GM12872 (cell line): ENCODE results near the gene ATG10.

Source experiments
- TF ChIP-seq, protein P1 (sequence below): IDR thresholded peaks from 3 replicates; pipeline ENCODE4 v1.5.1; 2011; ENCODE audit warnings: low read depth, mild to moderate bottlenecking, low read length, moderate library complexity; ENCODE audit not compliant: insufficient read depth

The ATG10 gene

DNA sequence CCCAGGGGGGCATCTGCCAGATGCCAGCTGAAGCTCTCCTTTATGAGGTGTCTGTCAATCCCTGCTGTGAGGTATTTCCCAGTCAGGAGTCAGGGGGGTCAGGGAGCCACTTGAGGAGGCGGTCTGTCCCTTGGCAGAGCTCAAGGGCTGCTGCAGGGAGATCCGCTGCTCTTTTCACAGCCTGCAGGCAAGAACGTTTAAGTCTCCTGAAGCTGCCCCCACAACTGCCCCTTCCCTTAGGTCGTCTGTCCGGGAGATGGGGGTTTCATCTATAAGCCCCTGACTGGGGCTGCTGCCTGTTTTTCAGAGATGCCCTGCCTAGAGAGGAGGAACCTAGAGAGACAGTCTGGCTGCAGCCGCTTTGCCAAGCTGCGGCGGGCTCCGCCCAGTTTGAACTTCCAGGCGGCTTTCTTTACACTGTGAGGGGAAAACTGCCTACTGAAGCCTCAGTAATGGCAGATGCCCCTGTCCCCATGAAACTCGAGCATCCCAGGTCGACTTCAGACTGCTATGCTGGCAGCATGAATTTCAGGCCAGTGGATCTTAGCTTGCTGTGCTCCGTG, 158.0 kb downstream of the ATG10 start:
- TF ChIP-seq, protein P1, sequence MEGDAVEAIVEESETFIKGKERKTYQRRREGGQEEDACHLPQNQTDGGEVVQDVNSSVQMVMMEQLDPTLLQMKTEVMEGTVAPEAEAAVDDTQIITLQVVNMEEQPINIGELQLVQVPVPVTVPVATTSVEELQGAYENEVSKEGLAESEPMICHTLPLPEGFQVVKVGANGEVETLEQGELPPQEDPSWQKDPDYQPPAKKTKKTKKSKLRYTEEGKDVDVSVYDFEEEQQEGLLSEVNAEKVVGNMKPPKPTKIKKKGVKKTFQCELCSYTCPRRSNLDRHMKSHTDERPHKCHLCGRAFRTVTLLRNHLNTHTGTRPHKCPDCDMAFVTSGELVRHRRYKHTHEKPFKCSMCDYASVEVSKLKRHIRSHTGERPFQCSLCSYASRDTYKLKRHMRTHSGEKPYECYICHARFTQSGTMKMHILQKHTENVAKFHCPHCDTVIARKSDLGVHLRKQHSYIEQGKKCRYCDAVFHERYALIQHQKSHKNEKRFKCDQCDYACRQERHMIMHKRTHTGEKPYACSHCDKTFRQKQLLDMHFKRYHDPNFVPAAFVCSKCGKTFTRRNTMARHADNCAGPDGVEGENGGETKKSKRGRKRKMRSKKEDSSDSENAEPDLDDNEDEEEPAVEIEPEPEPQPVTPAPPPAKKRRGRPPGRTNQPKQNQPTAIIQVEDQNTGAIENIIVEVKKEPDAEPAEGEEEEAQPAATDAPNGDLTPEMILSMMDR = no peak

DNA sequence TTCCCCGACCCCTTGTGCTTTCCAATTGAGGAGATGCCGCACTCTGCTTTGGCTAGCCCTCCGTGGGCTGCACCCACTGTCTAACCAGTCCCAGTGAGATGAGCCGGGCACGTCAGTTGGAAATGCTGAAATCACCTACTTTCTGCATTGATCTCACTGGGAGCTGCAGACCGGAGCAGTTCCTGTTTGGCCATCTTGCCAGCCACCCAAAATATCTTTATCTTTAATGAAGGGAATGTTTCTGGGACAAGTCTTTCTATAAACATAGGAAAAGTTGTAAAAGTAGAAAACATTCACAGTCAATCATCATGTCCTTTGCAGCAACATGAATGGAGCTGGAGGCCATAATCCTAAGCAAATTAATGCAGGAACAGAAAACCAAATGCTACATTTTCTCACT, 158.8 kb downstream of the ATG10 start:
- TF ChIP-seq, protein P1 = no peak

DNA sequence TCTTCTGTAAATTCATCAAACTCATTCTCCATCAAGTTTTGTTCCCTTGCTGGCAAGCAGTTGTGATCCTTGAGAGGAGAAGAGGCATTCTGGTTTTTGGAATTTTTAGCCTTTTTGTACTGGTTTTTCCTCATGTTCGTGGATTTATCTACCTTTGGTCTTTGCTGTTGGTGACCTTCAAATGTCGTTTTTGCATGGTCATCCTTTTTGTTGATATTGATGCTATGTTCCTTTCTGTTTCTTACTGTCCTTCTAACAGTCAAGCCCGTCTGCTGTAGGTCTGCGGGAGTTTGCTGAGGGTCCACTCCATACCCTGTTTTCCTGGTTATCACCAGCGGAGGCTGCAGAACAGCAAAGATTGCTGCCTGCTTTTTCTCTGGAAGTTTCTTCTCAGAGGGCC, 165.4 kb downstream of the ATG10 start:
- TF ChIP-seq, protein P1 = no peak

DNA sequence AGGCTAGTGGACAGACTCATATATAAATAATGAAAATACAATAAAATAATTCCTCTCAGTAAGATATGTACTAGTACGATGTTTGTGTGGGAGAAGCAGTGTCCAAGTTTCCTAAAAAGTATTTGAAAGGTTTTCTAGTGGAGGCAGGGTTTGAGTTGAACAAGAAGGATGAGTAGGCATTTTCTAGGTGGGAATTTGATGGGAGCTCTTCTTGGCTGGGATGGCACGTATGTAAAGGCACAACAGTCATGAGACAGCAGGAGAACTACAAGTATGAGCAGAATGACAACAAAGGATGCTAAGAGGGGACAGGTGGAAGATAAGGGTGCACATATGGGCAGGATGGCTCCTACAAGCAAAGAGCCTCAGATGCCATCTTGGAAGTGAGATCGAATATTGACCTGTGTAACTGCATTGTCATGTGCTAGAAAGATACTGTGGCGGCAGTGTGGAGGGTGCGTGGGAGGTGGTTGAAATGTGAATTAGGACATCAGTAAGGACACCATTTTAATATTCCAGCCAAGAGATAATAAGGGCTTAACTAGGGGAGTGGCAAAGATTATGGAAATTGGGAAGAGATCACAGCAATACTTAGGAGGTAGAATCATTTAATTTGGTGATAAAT, 170.5 kb downstream of the ATG10 start:
- TF ChIP-seq, protein P1 = no peak

DNA sequence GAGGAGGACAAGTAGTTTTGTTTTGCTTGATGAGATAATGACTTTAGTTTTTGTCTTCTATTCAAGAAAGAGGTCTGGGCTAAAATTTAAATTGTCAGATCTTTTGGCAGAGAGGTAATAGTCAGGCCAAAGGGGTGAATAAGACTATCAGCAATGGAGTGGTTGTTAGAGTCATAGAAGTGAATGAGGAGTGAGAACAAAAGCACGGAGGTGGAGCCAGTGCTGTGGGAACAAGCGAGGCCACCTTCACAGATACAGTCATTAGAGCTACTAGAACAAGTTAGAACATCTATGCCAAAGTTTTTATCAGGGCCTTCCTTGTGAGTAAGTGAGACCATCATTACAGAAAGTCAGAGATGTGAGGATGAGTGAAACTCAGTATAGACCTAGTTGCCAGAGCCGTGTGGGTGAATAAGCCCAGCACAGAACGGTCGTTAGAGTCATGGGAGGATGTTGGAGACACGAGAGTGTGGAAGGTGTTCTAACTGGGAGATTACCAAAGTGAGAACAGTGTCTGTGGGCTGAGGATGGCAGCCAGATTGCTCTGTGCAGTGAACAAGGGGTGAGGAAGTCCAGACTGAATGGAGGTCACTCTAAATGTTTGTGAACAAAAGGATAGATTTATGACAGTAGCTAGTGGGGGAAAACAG, 171.2 kb downstream of the ATG10 start:
- TF ChIP-seq, protein P1 = no peak

DNA sequence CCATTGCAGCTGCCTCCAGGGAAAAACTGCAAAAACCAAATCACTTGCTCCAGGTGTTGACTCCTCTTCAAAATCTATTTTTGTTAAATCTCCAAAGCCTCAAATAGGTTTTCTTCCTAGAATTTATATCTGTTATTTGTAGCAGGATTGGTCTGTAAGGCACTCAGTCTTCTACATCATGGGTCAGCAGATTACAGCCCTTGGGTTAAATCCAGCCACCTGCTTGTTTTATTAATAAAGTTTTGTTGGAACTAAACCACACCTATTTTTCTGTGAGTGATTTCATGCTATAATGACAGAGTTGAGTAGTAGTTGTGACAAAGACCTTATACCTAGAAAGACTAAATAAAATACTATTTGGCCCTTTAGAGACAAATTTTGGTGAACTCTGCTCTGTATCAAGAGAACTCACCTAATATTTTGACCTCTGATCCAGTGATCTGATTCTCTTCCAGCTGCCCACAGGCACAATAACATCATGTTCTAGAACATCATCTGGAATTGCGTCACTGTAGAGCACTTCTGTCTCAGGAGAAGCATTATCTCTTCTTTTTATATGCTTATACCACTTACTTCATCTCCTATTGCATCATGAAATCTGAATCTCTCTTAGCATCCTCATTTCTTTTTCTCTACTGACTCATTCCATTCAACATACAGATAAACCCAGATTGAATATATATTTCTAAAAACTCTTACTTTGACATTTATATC, 176.2 kb downstream of the ATG10 start:
- TF ChIP-seq, protein P1 = no peak

DNA sequence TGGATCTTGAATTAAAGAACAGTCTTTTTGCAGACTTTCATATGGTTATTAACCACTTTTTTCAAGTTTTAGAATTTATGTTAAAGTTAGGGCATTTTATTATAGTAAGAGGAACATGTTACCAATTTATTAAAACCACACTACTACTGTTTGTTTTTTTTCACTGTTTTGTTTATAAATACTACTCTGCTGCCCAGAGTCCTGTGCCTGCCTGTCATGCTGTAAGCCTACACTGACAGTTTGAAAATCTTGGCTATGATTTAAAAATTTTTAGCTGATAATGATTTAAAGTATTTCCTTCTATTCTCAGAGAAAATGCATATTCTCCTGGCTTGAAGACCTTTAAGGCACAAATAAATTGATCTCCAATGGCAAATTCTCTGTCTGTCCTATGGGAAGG, 177.6 kb downstream of the ATG10 start:
- TF ChIP-seq, protein P1 = no peak
